Uterus (tissue), 2 donors: Measurements from ENCODE around the gene RANBP3.

ENCODE experiments used
- POLR2A ChIP-seq, 2 donors: fragments of 450-650 bp; IDR thresholded peaks; one replicate each; pipeline ENCODE4 v1.6.1; 2016; ENCODE audit warnings: antibody characterized with exemption in 2 of 2, mild to moderate bottlenecking in 1 of 2, moderate library complexity in 1 of 2
- TF ChIP-seq, protein P1 (sequence below), 4 experiments: fragments of 200-600 bp in 2 of 4; fragments of 450-650 bp in 2 of 4; sonication (generic) in 2 of 4; IDR thresholded peaks; one replicate each; pipeline ENCODE4 v1.5.1; 2016 to 2019; ENCODE audit warnings: antibody characterized with exemption in 4 of 4, mild to moderate bottlenecking in 2 of 4, moderate library complexity in 1 of 4

DNA sequence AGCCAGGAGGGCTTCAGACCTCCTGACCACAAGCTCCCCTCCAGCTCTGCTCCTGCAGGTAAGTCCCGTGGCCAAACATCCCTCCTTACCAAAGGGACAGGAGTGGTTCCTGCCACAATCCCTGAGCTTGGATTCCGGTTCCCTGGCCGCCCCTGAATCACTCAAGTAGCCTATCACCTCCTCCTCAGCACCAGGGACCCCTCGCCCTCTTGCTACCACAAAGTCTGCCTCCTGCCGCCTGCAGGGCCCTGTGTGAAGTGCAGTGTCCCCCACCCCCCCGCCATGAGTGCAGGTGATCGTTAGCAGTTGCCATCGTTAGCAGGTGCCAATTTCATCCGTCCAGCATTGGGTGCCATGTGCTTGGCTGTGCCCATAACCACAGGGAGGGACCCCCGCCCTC, 40.8 kb upstream of the RANBP3 start:
- TF ChIP-seq, protein P1, sequence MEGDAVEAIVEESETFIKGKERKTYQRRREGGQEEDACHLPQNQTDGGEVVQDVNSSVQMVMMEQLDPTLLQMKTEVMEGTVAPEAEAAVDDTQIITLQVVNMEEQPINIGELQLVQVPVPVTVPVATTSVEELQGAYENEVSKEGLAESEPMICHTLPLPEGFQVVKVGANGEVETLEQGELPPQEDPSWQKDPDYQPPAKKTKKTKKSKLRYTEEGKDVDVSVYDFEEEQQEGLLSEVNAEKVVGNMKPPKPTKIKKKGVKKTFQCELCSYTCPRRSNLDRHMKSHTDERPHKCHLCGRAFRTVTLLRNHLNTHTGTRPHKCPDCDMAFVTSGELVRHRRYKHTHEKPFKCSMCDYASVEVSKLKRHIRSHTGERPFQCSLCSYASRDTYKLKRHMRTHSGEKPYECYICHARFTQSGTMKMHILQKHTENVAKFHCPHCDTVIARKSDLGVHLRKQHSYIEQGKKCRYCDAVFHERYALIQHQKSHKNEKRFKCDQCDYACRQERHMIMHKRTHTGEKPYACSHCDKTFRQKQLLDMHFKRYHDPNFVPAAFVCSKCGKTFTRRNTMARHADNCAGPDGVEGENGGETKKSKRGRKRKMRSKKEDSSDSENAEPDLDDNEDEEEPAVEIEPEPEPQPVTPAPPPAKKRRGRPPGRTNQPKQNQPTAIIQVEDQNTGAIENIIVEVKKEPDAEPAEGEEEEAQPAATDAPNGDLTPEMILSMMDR (IDR thresholded peaks at IDR 0.05): no peak
- TF ChIP-seq POLR2A (IDR thresholded peaks at IDR 0.05): no peak
